Activated naive CD8-positive, alpha-beta T cell (primary cell): ENCODE results near the gene POLR3E.
"Not testable (repeated sequence)": the region's sequence is repeated elsewhere in the genome, so short reads cannot be mapped to it uniquely, and the experiment has no call there.

Source experiments
- H3K27ac Mint-ChIP-seq: one replicate; pipeline ENCODE4 v1.8.0; 2021; ENCODE audit warnings: mixed read lengths
- H3K27me3 Mint-ChIP-seq: one replicate; pipeline ENCODE4 v1.8.0; 2021; ENCODE audit warnings: mixed read lengths
- H3K36me3 Mint-ChIP-seq: one replicate; pipeline ENCODE4 v1.8.0; 2021; ENCODE audit warnings: mixed read lengths
- H3K4me1 Mint-ChIP-seq: one replicate; pipeline ENCODE4 v1.8.0; 2021; ENCODE audit warnings: low read depth, mixed read lengths
- H3K4me3 Mint-ChIP-seq: one replicate; pipeline ENCODE4 v1.8.0; 2021; ENCODE audit warnings: mild to moderate bottlenecking, mixed read lengths
- H3K9me3 Mint-ChIP-seq: one replicate; pipeline ENCODE4 v1.8.0; 2021; ENCODE audit warnings: low read depth, mixed read lengths

POLR3E gene

GRCh38 chr16:22278441-22279230 is 18.6 kb upstream of the POLR3E start:
- no peak overlapping the region for H3K27ac Mint-ChIP-seq
- peaks cover 9% of the 10 kb centered on the region for H3K36me3 Mint-ChIP-seq
- no peak overlapping the region for H3K4me3 Mint-ChIP-seq
- H3K9me3 Mint-ChIP-seq: no peaks in the 10 kb centered on the region
- no peaks in the 10 kb centered on the region for H3K27me3 Mint-ChIP-seq
- no peaks in the 10 kb centered on the region for H3K4me1 Mint-ChIP-seq

GRCh38 chr16:22282254-22282892 is 14.8 kb upstream of the POLR3E start:
- peaks cover 9% of the 10 kb centered on the region for H3K36me3 Mint-ChIP-seq
- no peaks in the 10 kb centered on the region for H3K27me3 Mint-ChIP-seq
- H3K27ac Mint-ChIP-seq: no peak overlapping the region
- H3K4me3 Mint-ChIP-seq: no peak overlapping the region
- no peaks in the 10 kb centered on the region for H3K9me3 Mint-ChIP-seq
- no peaks in the 10 kb centered on the region for H3K4me1 Mint-ChIP-seq

- Mint-ChIP-seq H3K4me1 (no peaks in the 10 kb centered on the region), H3K36me3 (peaks cover 6% of the 10 kb centered on the region), H3K4me3 (no peak overlapping the region), H3K27ac (no peak overlapping the region), H3K27me3 (no peaks in the 10 kb centered on the region), H3K9me3 (no peaks in the 10 kb centered on the region)
These were observed 12.6 kb upstream of the POLR3E start for GRCh38 chr16:22284637-22285036.

GRCh38 chr16:22285080-22285479 is 12.1 kb upstream of the POLR3E start:
- no peaks in the 10 kb centered on the region for H3K4me1 Mint-ChIP-seq
- H3K27ac Mint-ChIP-seq: no peak overlapping the region
- no peaks in the 10 kb centered on the region for H3K27me3 Mint-ChIP-seq
- no peak overlapping the region for H3K4me3 Mint-ChIP-seq
- H3K9me3 Mint-ChIP-seq: no peaks in the 10 kb centered on the region
- peaks cover 6% of the 10 kb centered on the region for H3K36me3 Mint-ChIP-seq

GRCh38 chr16:22291020-22291419 is 6.2 kb upstream of the POLR3E start:
- Mint-ChIP-seq H3K27me3 (no peaks in the 10 kb centered on the region), H3K36me3 (no peaks in the 10 kb centered on the region), H3K27ac (no peak overlapping the region), H3K4me3 (no peak overlapping the region), H3K9me3 (no peaks in the 10 kb centered on the region), H3K4me1 (peaks cover under 1% of the 10 kb centered on the region)

GRCh38 chr16:22291860-22292318 is 5.3 kb upstream of the POLR3E start:
- H3K27me3 Mint-ChIP-seq: no peaks in the 10 kb centered on the region
- no peaks in the 10 kb centered on the region for H3K9me3 Mint-ChIP-seq
- H3K27ac Mint-ChIP-seq: no peak overlapping the region
- H3K4me1 Mint-ChIP-seq: peaks cover 9% of the 10 kb centered on the region
- H3K4me3 Mint-ChIP-seq: no peak overlapping the region
- H3K36me3 Mint-ChIP-seq: no peaks in the 10 kb centered on the region

- Mint-ChIP-seq H3K4me3 (no peak overlapping the region), H3K4me1 (peaks cover 9% of the 10 kb centered on the region), H3K27ac (no peak overlapping the region), H3K27me3 (no peaks in the 10 kb centered on the region), H3K36me3 (no peaks in the 10 kb centered on the region), H3K9me3 (no peaks in the 10 kb centered on the region)
These were observed 4.9 kb upstream of the POLR3E start for GRCh38 chr16:22292320-22292719.

- Mint-ChIP-seq H3K36me3 (no peaks in the 10 kb centered on the region), H3K4me3 (no peak overlapping the region), H3K4me1 (peaks cover 10% of the 10 kb centered on the region), H3K9me3 (no peaks in the 10 kb centered on the region), H3K27ac (no peak overlapping the region), H3K27me3 (no peaks in the 10 kb centered on the region)
These were observed 3.8 kb upstream of the POLR3E start for GRCh38 chr16:22293137-22294106.

- peak overlapping the region; percentile 99 for H3K27ac Mint-ChIP-seq
- no peaks in the 10 kb centered on the region for H3K36me3 Mint-ChIP-seq
- peaks cover 38% of the 10 kb centered on the region for H3K4me1 Mint-ChIP-seq
- no peaks in the 10 kb centered on the region for H3K27me3 Mint-ChIP-seq
- H3K9me3 Mint-ChIP-seq: no peaks in the 10 kb centered on the region
- H3K4me3 Mint-ChIP-seq: peak overlapping the region; percentile 98
These were observed 740 bp upstream of the POLR3E start for GRCh38 chr16:22296225-22297113.

- Mint-ChIP-seq H3K27ac (peak overlapping the region; percentile 99), H3K9me3 (no peaks in the 10 kb centered on the region), H3K36me3 (no peaks in the 10 kb centered on the region), H3K4me3 (peak overlapping the region; percentile 98), H3K27me3 (no peaks in the 10 kb centered on the region), H3K4me1 (peaks cover 46% of the 10 kb centered on the region)
These were observed 893 bp downstream of the POLR3E start for GRCh38 chr16:22297871-22298733.

- no peaks in the 10 kb centered on the region for H3K9me3 Mint-ChIP-seq
- H3K36me3 Mint-ChIP-seq: no peaks in the 10 kb centered on the region
- no peaks in the 10 kb centered on the region for H3K27me3 Mint-ChIP-seq
- peaks cover 49% of the 10 kb centered on the region for H3K4me1 Mint-ChIP-seq
- H3K27ac Mint-ChIP-seq: peak overlapping the region; percentile 99
- H3K4me3 Mint-ChIP-seq: peak overlapping the region; percentile 98
These were observed 1.8 kb downstream of the POLR3E start for GRCh38 chr16:22299036-22299435.

GRCh38 chr16:22300427-22301071 is 3.3 kb downstream of the POLR3E start:
- Mint-ChIP-seq H3K27me3 (no peaks in the 10 kb centered on the region), H3K9me3 (no peaks in the 10 kb centered on the region), H3K36me3 (no peaks in the 10 kb centered on the region), H3K4me3 (peak overlapping the region; percentile 64), H3K4me1 (peaks cover 53% of the 10 kb centered on the region), H3K27ac (peak overlapping the region; percentile 37)

- H3K9me3 Mint-ChIP-seq, H3K36me3 Mint-ChIP-seq, H3K4me3 Mint-ChIP-seq, H3K27ac Mint-ChIP-seq, H3K27me3 Mint-ChIP-seq: not testable (repeated sequence)
- H3K4me1 Mint-ChIP-seq: peaks cover 48% of the 10 kb centered on the region
These were observed 4.2 kb downstream of the POLR3E start for GRCh38 chr16:22301423-22301822.
